ENCODE measurements around the gene NAT10. TPM values are rescaled to one million over a fixed set of nuclear protein-coding genes. Genes with fewer than 3 reads are reported as not detected.
"Not testable (repeated sequence)": the region's sequence is repeated elsewhere in the genome, so short reads cannot be mapped to it uniquely, and the experiment has no call there.

NAT10 gene
- total RNA-seq, 2 donors from 2014 or later = 93.6 to 135 TPM

- H3K27me3 Mint-ChIP-seq = no peaks in the 10 kb centered on the region
- H3K27ac Mint-ChIP-seq = peak overlapping the region in 1 of 2 donors; percentile 74
- ATAC-seq = peak; percentile 95 to 96
- no peaks in the 10 kb centered on the region for H3K9me3 Mint-ChIP-seq
- no peaks in the 10 kb centered on the region for H3K36me3 Mint-ChIP-seq
- peak; percentile 82 for DNase-seq (ENCODE audit: low spot score)
- peaks cover 17 to 31% of the 10 kb centered on the region in 2 donors for H3K4me1 Mint-ChIP-seq (ENCODE audit: low read depth in 2 of 2)
- H3K4me3 Mint-ChIP-seq = peak overlapping the region; percentile 63
Observed at GRCh38 chr11:34174412-34175041, 69.1 kb downstream of the NAT10 start.

- Mint-ChIP-seq H3K27me3 (no peaks in the 10 kb centered on the region), H3K27ac (peak overlapping the region in 1 of 2 donors; percentile 74), H3K4me3 (peak overlapping the region; percentile 63), H3K36me3 (no peaks in the 10 kb centered on the region), H3K9me3 (no peaks in the 10 kb centered on the region), H3K4me1 (ENCODE audit: low read depth in 2 of 2) (peaks cover 17 to 26% of the 10 kb centered on the region in 2 donors)
- ATAC-seq (peak in 1 of 2 donors; percentile 48), DNase-seq (ENCODE audit: low spot score) (no peak)
Observed at GRCh38 chr11:34175284-34176019, 70.0 kb downstream of the NAT10 start.

DNA sequence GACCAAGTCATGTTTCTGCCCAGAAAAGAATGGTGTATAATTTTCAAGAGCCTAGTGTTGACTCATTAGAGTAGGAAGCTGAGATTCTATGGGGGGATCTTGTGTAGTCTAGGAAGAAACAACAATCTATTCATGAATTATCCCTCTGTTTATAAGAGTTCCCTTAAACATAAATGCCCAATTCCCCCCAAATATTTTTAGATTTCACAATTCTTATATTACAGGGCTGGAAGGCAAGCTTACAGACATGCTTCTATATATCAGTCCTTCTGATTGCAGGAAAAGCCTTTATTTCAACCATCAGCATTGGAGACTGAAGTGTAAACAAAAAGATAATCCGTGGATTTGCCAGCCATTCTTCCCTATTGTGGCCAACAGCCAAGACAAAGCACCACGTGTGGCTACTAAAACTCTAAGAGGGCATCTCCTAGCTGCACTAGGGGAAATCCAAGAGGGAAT, 71.4 kb downstream of the NAT10 start:
- Mint-ChIP-seq H3K36me3 (no peaks in the 10 kb centered on the region), H3K27me3 (no peaks in the 10 kb centered on the region), H3K27ac (peak overlapping the region in 1 of 2 donors; percentile 74), H3K9me3 (no peaks in the 10 kb centered on the region), H3K4me1 (ENCODE audit: low read depth in 2 of 2) (peaks cover 17 to 31% of the 10 kb centered on the region in 2 donors), H3K4me3 (no peak overlapping the region)
- no peak for ATAC-seq
- no peak for DNase-seq (ENCODE audit: low spot score)

DNA sequence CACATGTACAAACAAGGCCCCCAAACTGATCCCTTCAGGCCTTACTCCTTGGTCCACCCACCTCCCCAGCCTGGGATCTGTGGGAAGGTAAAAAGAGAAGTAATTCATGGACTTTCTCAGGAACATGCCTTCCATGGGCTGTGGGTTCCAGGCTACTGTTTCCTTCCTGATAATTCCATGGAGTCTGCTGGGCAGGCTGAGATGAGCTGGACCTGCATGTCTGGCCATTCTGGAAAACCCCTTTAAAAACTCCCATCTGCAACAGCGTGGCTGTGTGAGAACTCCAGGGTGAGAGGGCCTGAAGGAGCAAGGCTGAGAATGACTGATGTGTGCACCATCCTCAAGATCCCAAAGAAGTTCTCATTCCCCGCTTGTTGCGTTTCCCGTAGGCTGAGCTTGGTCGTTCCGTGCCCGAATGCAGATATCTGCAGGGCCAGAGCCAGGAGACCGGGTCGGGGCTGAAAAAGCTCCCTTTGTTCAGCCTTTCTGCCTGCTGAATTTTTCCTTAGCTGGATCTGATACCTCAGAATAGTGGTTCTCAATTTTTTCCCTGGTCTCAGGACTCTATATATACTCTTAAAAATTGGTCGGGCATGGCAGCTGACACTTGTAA, 72.9 kb downstream of the NAT10 start:
- H3K9me3 Mint-ChIP-seq = no peaks in the 10 kb centered on the region
- no peaks in the 10 kb centered on the region for H3K27me3 Mint-ChIP-seq
- no peak overlapping the region for H3K4me3 Mint-ChIP-seq
- ATAC-seq (no peak), DNase-seq (ENCODE audit: low spot score) (no peak)
- peak overlapping the region in 1 of 2 donors; percentile 49 for H3K27ac Mint-ChIP-seq
- no peaks in the 10 kb centered on the region for H3K36me3 Mint-ChIP-seq
- peaks cover 17 to 31% of the 10 kb centered on the region in 2 donors for H3K4me1 Mint-ChIP-seq (ENCODE audit: low read depth in 2 of 2)

GRCh38 chr11:34179026-34179675, 73.7 kb downstream of the NAT10 start:
- DNase-seq (ENCODE audit: low spot score) (no peak), ATAC-seq (no peak)
- Mint-ChIP-seq H3K4me1 (ENCODE audit: low read depth in 2 of 2) (peaks cover 17 to 31% of the 10 kb centered on the region in 2 donors), H3K4me3 (no peak overlapping the region), H3K36me3 (no peaks in the 10 kb centered on the region), H3K27me3 (no peaks in the 10 kb centered on the region), H3K9me3 (no peaks in the 10 kb centered on the region), H3K27ac (no peak overlapping the region)

GRCh38 chr11:34180040-34180813, 74.8 kb downstream of the NAT10 start:
- no peaks in the 10 kb centered on the region for H3K36me3 Mint-ChIP-seq
- H3K4me1 Mint-ChIP-seq (ENCODE audit: low read depth in 2 of 2) = peaks cover 10 to 28% of the 10 kb centered on the region in 2 donors
- H3K27me3 Mint-ChIP-seq = no peaks in the 10 kb centered on the region
- H3K9me3 Mint-ChIP-seq = no peaks in the 10 kb centered on the region
- no peak overlapping the region for H3K4me3 Mint-ChIP-seq
- peak overlapping the region; percentile 33 to 43 for H3K27ac Mint-ChIP-seq
- ATAC-seq (peak; percentile 66 to 72), DNase-seq (ENCODE audit: low spot score) (no peak)

- H3K9me3 Mint-ChIP-seq; DNase-seq (ENCODE audit: low spot score); H3K27me3 Mint-ChIP-seq; H3K36me3 Mint-ChIP-seq; H3K4me3 Mint-ChIP-seq: not testable (repeated sequence)
- Mint-ChIP-seq H3K4me1 (ENCODE audit: low read depth in 2 of 2) (peaks cover 4 to 23% of the 10 kb centered on the region in 2 donors), H3K27ac (peak overlapping the region; percentile 33 to 39)
- peak; percentile 60 to 62 for ATAC-seq
Observed at GRCh38 chr11:34180814-34181165, 75.4 kb downstream of the NAT10 start.

DNA sequence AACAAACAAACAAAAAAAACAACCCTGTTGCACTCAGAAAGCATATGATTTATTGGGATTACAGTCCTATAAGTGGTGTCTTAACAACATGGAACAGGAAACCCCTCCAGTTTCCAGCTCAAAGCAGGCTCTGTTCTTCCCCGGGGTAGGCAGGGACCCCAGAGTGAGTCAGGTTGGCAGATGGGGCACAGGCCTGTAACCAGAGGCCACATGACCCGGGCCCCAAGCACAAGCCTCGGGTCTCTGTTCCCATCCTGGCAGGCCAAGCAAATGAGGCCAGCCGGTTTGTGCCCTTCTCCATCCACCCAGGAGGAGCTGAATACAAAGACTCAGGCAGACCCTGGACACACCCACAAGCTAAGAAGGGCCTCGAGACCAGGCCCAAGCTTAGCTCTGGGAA, 75.8 kb downstream of the NAT10 start:
- no peaks in the 10 kb centered on the region for H3K27me3 Mint-ChIP-seq
- no peaks in the 10 kb centered on the region for H3K9me3 Mint-ChIP-seq
- peaks cover 3 to 21% of the 10 kb centered on the region in 2 donors for H3K4me1 Mint-ChIP-seq (ENCODE audit: low read depth in 2 of 2)
- ATAC-seq (peak in 1 of 2 donors; percentile 34), DNase-seq (ENCODE audit: low spot score) (no peak)
- H3K36me3 Mint-ChIP-seq = no peaks in the 10 kb centered on the region
- H3K4me3 Mint-ChIP-seq = no peak overlapping the region
- H3K27ac Mint-ChIP-seq = peak overlapping the region; percentile 33 to 39

- no peaks in the 10 kb centered on the region for H3K27me3 Mint-ChIP-seq
- H3K4me3 Mint-ChIP-seq = no peak overlapping the region
- peak overlapping the region in 1 of 2 donors; percentile 39 for H3K27ac Mint-ChIP-seq
- H3K36me3 Mint-ChIP-seq = no peaks in the 10 kb centered on the region
- peaks cover 0 to 18% of the 10 kb centered on the region in 2 donors for H3K4me1 Mint-ChIP-seq (ENCODE audit: low read depth in 2 of 2)
- no peak for ATAC-seq
- DNase-seq (ENCODE audit: low spot score) = no peak
- no peaks in the 10 kb centered on the region for H3K9me3 Mint-ChIP-seq
Observed at GRCh38 chr11:34181856-34182405, 76.5 kb downstream of the NAT10 start.

GRCh38 chr11:34182425-34182824, 77.0 kb downstream of the NAT10 start:
- DNase-seq (ENCODE audit: low spot score) = no peak
- Mint-ChIP-seq H3K4me3 (no peak overlapping the region), H3K9me3 (no peaks in the 10 kb centered on the region), H3K4me1 (ENCODE audit: low read depth in 2 of 2) (peaks cover 0 to 18% of the 10 kb centered on the region in 2 donors), H3K27ac (peak overlapping the region in 1 of 2 donors; percentile 39), H3K27me3 (no peaks in the 10 kb centered on the region), H3K36me3 (no peaks in the 10 kb centered on the region)
- no peak for ATAC-seq

GRCh38 chr11:34182921-34183685, 77.7 kb downstream of the NAT10 start:
- Mint-ChIP-seq H3K27me3 (no peaks in the 10 kb centered on the region), H3K4me1 (ENCODE audit: low read depth in 2 of 2) (peaks cover 0 to 13% of the 10 kb centered on the region in 2 donors), H3K9me3 (no peaks in the 10 kb centered on the region), H3K36me3 (no peaks in the 10 kb centered on the region), H3K27ac (no peak overlapping the region), H3K4me3 (no peak overlapping the region)
- DNase-seq (ENCODE audit: low spot score) = no peak
- ATAC-seq = no peak

- no peak overlapping the region for H3K27ac Mint-ChIP-seq
- no peaks in the 10 kb centered on the region for H3K36me3 Mint-ChIP-seq
- H3K4me1 Mint-ChIP-seq (ENCODE audit: low read depth in 2 of 2) = peaks cover 0 to 14% of the 10 kb centered on the region in 2 donors
- no peaks in the 10 kb centered on the region for H3K9me3 Mint-ChIP-seq
- H3K27me3 Mint-ChIP-seq = no peaks in the 10 kb centered on the region
- H3K4me3 Mint-ChIP-seq = no peak overlapping the region
- no peak for ATAC-seq
- no peak for DNase-seq (ENCODE audit: low spot score)
Observed at GRCh38 chr11:34183848-34184391, 78.5 kb downstream of the NAT10 start.
